Measurements from ENCODE around the gene RHOT2. TPM values are rescaled to one million over a fixed set of nuclear protein-coding genes. Genes with fewer than 3 reads are reported as not detected.

Gene RHOT2
- total RNA-seq, 1 donor from 2014 or later, result 156 TPM

GRCh38 chr16:660132-660458, 7.8 kb upstream of the RHOT2 start:
- DNase-seq (ENCODE audit: low spot score), result no peak
- Mint-ChIP-seq H3K4me3 (ENCODE audit: low read depth) (no peak overlapping the region), H3K4me1 (ENCODE audit: low read depth) (peaks cover 3% of the 10 kb centered on the region), H3K27me3 (ENCODE audit: low read depth) (no peaks in the 10 kb centered on the region), H3K36me3 (ENCODE audit: low read depth) (no peaks in the 10 kb centered on the region), H3K9me3 (no peaks in the 10 kb centered on the region), H3K27ac (no peak overlapping the region)
- intact Hi-C loops (cut with micrococcal nuclease), result no loop called here

DNA sequence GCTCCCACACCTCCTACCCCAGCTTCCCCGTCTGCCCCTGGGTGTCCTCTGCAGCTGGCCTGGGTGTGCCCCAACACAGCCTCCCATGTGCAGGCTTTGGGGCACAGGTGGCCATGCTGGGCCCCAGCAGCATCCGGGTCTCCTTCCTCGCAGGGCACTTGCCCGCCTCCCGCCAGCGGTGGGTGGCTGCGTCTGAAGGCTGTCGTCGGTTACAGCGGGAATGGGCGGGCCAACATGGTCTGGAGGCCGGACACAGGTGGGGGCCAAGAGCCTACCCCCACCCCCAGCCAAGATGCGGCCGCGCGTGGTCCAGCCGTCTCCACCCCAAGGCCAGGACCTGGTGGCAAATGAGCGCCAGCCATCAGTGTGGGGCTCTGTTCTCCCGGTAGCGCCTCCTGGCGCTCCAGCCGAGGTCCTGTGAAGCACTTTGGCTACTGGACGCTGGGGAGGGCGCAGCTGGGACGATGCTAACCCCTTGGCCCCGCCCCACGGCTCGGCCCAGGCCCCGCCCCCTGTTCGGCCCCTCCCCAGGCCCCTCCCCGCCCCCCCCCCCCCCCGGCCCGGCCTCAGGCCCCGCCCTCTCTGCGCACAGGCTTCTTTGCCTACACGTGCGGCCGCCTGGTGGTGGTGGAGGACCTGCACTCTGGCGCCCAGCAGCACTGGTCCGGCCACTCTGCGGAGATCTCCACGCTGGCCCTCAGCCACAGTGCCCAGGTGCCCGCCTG, 7.3 kb upstream of the RHOT2 start:
- no peak overlapping the region for H3K4me3 Mint-ChIP-seq (ENCODE audit: low read depth)
- intact Hi-C loops (cut with micrococcal nuclease), result no loop called here

DNA sequence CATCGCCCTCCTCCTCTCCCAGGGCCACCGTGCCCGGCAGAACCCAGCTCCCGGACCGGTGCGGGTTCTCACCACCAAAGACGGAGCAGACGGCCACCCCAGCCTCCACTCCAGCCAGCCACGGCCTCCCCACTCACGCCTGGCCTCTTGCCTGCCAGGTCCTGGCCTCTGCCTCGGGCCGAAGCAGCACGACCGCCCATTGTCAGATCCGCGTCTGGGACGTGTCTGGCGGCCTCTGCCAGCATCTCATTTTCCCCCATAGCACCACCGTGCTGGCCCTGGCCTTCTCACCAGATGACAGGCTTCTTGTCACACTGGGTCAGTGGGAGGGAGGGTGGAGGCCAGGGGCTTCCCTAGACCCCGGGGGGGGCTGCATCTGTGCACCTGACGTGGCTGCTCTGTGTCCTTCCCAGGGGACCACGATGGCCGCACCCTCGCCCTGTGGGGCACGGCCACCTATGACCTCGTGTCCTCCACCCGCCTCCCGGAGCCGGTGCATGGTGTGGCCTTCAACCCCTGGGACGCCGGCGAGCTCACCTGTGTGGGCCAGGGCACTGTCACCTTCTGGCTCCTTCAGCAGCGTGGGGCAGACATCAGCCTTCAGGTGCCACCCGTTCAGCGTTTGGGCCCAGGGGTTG, 6.6 kb upstream of the RHOT2 start:
- Mint-ChIP-seq H3K27ac (no peak overlapping the region), H3K27me3 (ENCODE audit: low read depth) (no peaks in the 10 kb centered on the region), H3K4me1 (ENCODE audit: low read depth) (peaks cover 3% of the 10 kb centered on the region), H3K9me3 (no peaks in the 10 kb centered on the region), H3K4me3 (ENCODE audit: low read depth) (no peak overlapping the region), H3K36me3 (ENCODE audit: low read depth) (no peaks in the 10 kb centered on the region)
- no peak for DNase-seq (ENCODE audit: low spot score)
- intact Hi-C loops (cut with micrococcal nuclease), result no loop called here

More for the DNA sequence above, 7.3 kb upstream of the RHOT2 start:
- H3K36me3 Mint-ChIP-seq (ENCODE audit: low read depth), result no peaks in the 10 kb centered on the region
- H3K4me1 Mint-ChIP-seq (ENCODE audit: low read depth), result peaks cover 3% of the 10 kb centered on the region
- H3K9me3 Mint-ChIP-seq, result no peaks in the 10 kb centered on the region
- H3K27me3 Mint-ChIP-seq (ENCODE audit: low read depth), result no peaks in the 10 kb centered on the region
- DNase-seq (ENCODE audit: low spot score), result peak; percentile 61
- H3K27ac Mint-ChIP-seq, result no peak overlapping the region

DNA sequence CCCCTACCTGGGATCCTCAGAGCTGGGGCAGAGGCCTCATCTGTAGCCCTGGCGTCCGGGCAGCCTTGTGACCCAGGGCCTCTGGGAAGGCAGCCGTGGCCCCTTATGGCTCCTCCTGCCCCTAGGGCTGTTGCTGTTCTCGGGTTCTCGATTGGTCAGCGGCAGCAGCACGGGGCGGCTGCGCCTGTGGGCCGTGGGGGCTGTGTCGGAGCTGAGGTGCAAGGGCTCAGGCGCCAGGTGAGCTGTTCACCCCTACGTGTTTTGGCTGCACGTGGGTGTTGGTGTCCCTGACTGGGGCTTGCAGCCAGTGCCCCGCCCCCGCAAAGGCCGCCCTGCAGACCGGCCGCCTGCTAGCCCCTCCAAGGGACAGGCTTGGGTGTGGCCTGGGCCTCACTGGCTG, 5.8 kb upstream of the RHOT2 start:
- H3K4me3 Mint-ChIP-seq (ENCODE audit: low read depth), result no peak overlapping the region
- no peaks in the 10 kb centered on the region for H3K36me3 Mint-ChIP-seq (ENCODE audit: low read depth)
- H3K27me3 Mint-ChIP-seq (ENCODE audit: low read depth), result no peaks in the 10 kb centered on the region
- H3K9me3 Mint-ChIP-seq, result no peaks in the 10 kb centered on the region
- no peak for DNase-seq (ENCODE audit: low spot score)
- no peak overlapping the region for H3K27ac Mint-ChIP-seq
- intact Hi-C loops (cut with micrococcal nuclease), result no loop called here
- peaks cover 3% of the 10 kb centered on the region for H3K4me1 Mint-ChIP-seq (ENCODE audit: low read depth)

DNA sequence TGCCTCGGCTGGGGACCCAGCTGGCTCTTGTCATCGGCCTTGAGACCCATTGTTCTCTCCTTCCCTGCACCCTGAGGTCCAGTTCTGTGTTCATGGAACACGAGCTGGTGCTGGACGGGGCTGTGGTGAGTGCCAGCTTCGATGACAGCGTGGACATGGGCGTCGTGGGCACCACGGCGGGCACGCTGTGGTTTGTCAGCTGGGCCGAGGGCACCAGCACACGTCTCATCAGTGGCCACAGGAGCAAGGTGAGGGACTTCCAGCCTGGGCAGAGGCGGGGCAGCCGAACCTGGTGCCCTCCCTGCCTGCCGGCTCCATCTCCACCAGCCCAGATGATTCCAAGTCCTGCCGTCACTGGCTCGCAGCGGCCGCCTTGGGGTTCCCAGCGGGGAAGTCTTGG, 5.3 kb upstream of the RHOT2 start:
- DNase-seq (ENCODE audit: low spot score), result no peak
- intact Hi-C loops (cut with micrococcal nuclease), result no loop called here
- no peak overlapping the region for H3K27ac Mint-ChIP-seq
- H3K36me3 Mint-ChIP-seq (ENCODE audit: low read depth), result no peaks in the 10 kb centered on the region
- peaks cover 6% of the 10 kb centered on the region for H3K4me1 Mint-ChIP-seq (ENCODE audit: low read depth)
- no peaks in the 10 kb centered on the region for H3K27me3 Mint-ChIP-seq (ENCODE audit: low read depth)
- H3K9me3 Mint-ChIP-seq, result no peaks in the 10 kb centered on the region
- H3K4me3 Mint-ChIP-seq (ENCODE audit: low read depth), result no peak overlapping the region

GRCh38 chr16:666572-666971, 1.4 kb upstream of the RHOT2 start:
- Mint-ChIP-seq H3K27me3 (ENCODE audit: low read depth) (no peaks in the 10 kb centered on the region), H3K9me3 (no peaks in the 10 kb centered on the region), H3K27ac (no peak overlapping the region), H3K4me3 (ENCODE audit: low read depth) (no peak overlapping the region), H3K36me3 (ENCODE audit: low read depth) (peaks cover 6% of the 10 kb centered on the region), H3K4me1 (ENCODE audit: low read depth) (peaks cover 4% of the 10 kb centered on the region)
- DNase-seq (ENCODE audit: low spot score), result no peak
- intact Hi-C loops (cut with micrococcal nuclease), result no loop called here

- intact Hi-C loops (cut with micrococcal nuclease), result no loop called here
- Mint-ChIP-seq H3K36me3 (ENCODE audit: low read depth) (peaks cover 6% of the 10 kb centered on the region), H3K9me3 (no peaks in the 10 kb centered on the region), H3K27ac (peak overlapping the region; percentile 80), H3K27me3 (ENCODE audit: low read depth) (no peaks in the 10 kb centered on the region), H3K4me1 (ENCODE audit: low read depth) (peaks cover 4% of the 10 kb centered on the region), H3K4me3 (ENCODE audit: low read depth) (peak overlapping the region; percentile 71)
- no peak for DNase-seq (ENCODE audit: low spot score)
Observed at GRCh38 chr16:667113-667779, 686 bp upstream of the RHOT2 start.

GRCh38 chr16:668519-669171, 713 bp downstream of the RHOT2 start:
- H3K4me3 Mint-ChIP-seq (ENCODE audit: low read depth), result peak overlapping the region; percentile 79
- no peaks in the 10 kb centered on the region for H3K27me3 Mint-ChIP-seq (ENCODE audit: low read depth)
- H3K27ac Mint-ChIP-seq, result peak overlapping the region; percentile 58
- intact Hi-C loops (cut with micrococcal nuclease), result no loop called here
- H3K4me1 Mint-ChIP-seq (ENCODE audit: low read depth), result peaks cover 4% of the 10 kb centered on the region
- H3K36me3 Mint-ChIP-seq (ENCODE audit: low read depth), result peaks cover 10% of the 10 kb centered on the region
- DNase-seq (ENCODE audit: low spot score), result no peak
- H3K9me3 Mint-ChIP-seq, result no peaks in the 10 kb centered on the region

- Mint-ChIP-seq H3K27me3 (ENCODE audit: low read depth) (no peaks in the 10 kb centered on the region), H3K9me3 (no peaks in the 10 kb centered on the region), H3K4me1 (ENCODE audit: low read depth) (peaks cover 4% of the 10 kb centered on the region), H3K27ac (no peak overlapping the region), H3K36me3 (ENCODE audit: low read depth) (peaks cover 10% of the 10 kb centered on the region), H3K4me3 (ENCODE audit: low read depth) (peak overlapping the region; percentile 79)
- intact Hi-C loops (cut with micrococcal nuclease), result no loop called here
- no peak for DNase-seq (ENCODE audit: low spot score)
Observed at GRCh38 chr16:669666-670065, 1.7 kb downstream of the RHOT2 start.

GRCh38 chr16:670485-671352, 2.8 kb downstream of the RHOT2 start:
- no peak overlapping the region for H3K27ac Mint-ChIP-seq
- peak overlapping the region; percentile 26 for H3K4me3 Mint-ChIP-seq (ENCODE audit: low read depth)
- H3K9me3 Mint-ChIP-seq, result no peaks in the 10 kb centered on the region
- peaks cover 10% of the 10 kb centered on the region for H3K36me3 Mint-ChIP-seq (ENCODE audit: low read depth)
- peaks cover 4% of the 10 kb centered on the region for H3K4me1 Mint-ChIP-seq (ENCODE audit: low read depth)
- DNase-seq (ENCODE audit: low spot score), result no peak
- peaks cover 4% of the 10 kb centered on the region for H3K27me3 Mint-ChIP-seq (ENCODE audit: low read depth)
- intact Hi-C loops (cut with micrococcal nuclease), result no loop called here

- Mint-ChIP-seq H3K27ac (no peak overlapping the region), H3K36me3 (ENCODE audit: low read depth) (peaks cover 10% of the 10 kb centered on the region), H3K9me3 (no peaks in the 10 kb centered on the region), H3K27me3 (ENCODE audit: low read depth) (peaks cover 4% of the 10 kb centered on the region), H3K4me1 (ENCODE audit: low read depth) (peaks cover 4% of the 10 kb centered on the region), H3K4me3 (ENCODE audit: low read depth) (no peak overlapping the region)
- intact Hi-C loops (cut with micrococcal nuclease), result no loop called here
- DNase-seq (ENCODE audit: low spot score), result no peak
Observed at GRCh38 chr16:671353-672131, 3.6 kb downstream of the RHOT2 start.

DNA sequence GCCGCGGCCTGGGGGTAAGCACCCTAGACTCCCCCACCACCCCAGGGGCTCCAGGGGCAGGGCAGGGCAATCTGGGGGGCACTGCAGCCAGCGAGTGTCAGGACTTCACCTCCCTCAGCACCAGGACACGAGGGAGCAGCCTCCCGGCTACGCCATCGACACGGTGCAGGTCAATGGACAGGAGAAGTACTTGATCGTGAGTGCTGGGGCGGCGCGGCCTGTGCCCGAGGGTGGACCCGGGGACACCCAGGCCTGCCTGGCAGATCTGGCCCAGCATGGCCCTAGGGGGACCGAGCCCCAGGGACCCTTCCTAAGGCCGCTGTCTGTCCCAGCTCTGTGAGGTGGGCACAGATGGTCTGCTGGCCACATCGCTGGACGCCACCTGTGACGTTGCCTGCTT, 4.4 kb downstream of the RHOT2 start:
- H3K27ac Mint-ChIP-seq, result no peak overlapping the region
- intact Hi-C loops (cut with micrococcal nuclease), result no loop called here
- H3K4me1 Mint-ChIP-seq (ENCODE audit: low read depth), result peaks cover 4% of the 10 kb centered on the region
- peaks cover 4% of the 10 kb centered on the region for H3K27me3 Mint-ChIP-seq (ENCODE audit: low read depth)
- H3K4me3 Mint-ChIP-seq (ENCODE audit: low read depth), result no peak overlapping the region
- DNase-seq (ENCODE audit: low spot score), result no peak
- no peaks in the 10 kb centered on the region for H3K9me3 Mint-ChIP-seq
- peaks cover 10% of the 10 kb centered on the region for H3K36me3 Mint-ChIP-seq (ENCODE audit: low read depth)

Data from activated T-helper 2 cell treated with anti-CD3 and anti-CD28 coated beads, Interferon-gamma antibody, Interleukin-2, Interleukin-4, amounts not matched to agents 10 μg/mL and 5 μg/mL and 100 μg/mL, durations not matched to agents 14 hours and 24 hours and 36 hours (primary cell).